ENCODE measurements around the gene PLA2G2C. TPM values are rescaled to one million over a fixed set of nuclear protein-coding genes. Genes with fewer than 3 reads are reported as not detected.

PLA2G2C gene
- total RNA-seq, 1 donor from 2014 or later: not detected

GRCh38 chr1:20148571-20149500 is 37.5 kb downstream of the PLA2G2C start:
- Mint-ChIP-seq H3K27me3 (ENCODE audit: low read depth, unreplicated experiment) (peaks cover 22% of the 10 kb centered on the region), H3K4me3 (ENCODE audit: unreplicated experiment) (no peak overlapping the region), H3K27ac (ENCODE audit: unreplicated experiment) (no peak overlapping the region), H3K4me1 (ENCODE audit: low read depth, unreplicated experiment) (no peaks in the 10 kb centered on the region), H3K36me3 (ENCODE audit: low read depth, unreplicated experiment) (no peaks in the 10 kb centered on the region), H3K9me3 (ENCODE audit: unreplicated experiment) (no peaks in the 10 kb centered on the region)
- DNase-seq (ENCODE audit: low read depth) (no peak), FAIRE-seq (no peak)
- Histone ChIP-seq H4K20me1 (ENCODE audit: insufficient read depth, low read length) (no peaks in the 10 kb centered on the region), H3K27ac (ENCODE audit: low read depth, low read length) (no peak overlapping the region), H3K4me2 (ENCODE audit: low read length) (no peak overlapping the region), H3K36me3 (ENCODE audit: insufficient read depth, low read length) (no peaks in the 10 kb centered on the region), H3K79me2 (ENCODE audit: insufficient read depth, low read length) (no peaks in the 10 kb centered on the region), H3K9ac (ENCODE audit: low read length) (no peak overlapping the region), H3K9me3 (ENCODE audit: insufficient read depth, low read depth, low read length) (no peaks in the 10 kb centered on the region), H3K4me3 (ENCODE audit: insufficient read depth, low read depth, low read length) (no peak overlapping the region), H3K4me1 (ENCODE audit: insufficient read depth, low read length) (no peaks in the 10 kb centered on the region), H3K27me3 (ENCODE audit: insufficient read depth, low read length) (peaks cover 2% of the 10 kb centered on the region), H2AFZ (ENCODE audit: low read depth, low read length) (no peak overlapping the region)
- no peak for TF ChIP-seq CTCF (IDR thresholded peaks at IDR 0.05; ENCODE audit: insufficient read depth, low read depth, low read length)

- Histone ChIP-seq H3K4me1 (ENCODE audit: insufficient read depth, low read length) (no peaks in the 10 kb centered on the region), H3K79me2 (ENCODE audit: insufficient read depth, low read length) (no peaks in the 10 kb centered on the region), H3K36me3 (ENCODE audit: insufficient read depth, low read length) (no peaks in the 10 kb centered on the region), H3K27ac (ENCODE audit: low read depth, low read length) (no peak overlapping the region), H3K9me3 (ENCODE audit: insufficient read depth, low read depth, low read length) (no peaks in the 10 kb centered on the region), H4K20me1 (ENCODE audit: insufficient read depth, low read length) (no peaks in the 10 kb centered on the region), H3K4me2 (ENCODE audit: low read length) (no peak overlapping the region), H2AFZ (ENCODE audit: low read depth, low read length) (no peak overlapping the region), H3K4me3 (ENCODE audit: insufficient read depth, low read depth, low read length) (no peak overlapping the region), H3K9ac (ENCODE audit: low read length) (no peak overlapping the region), H3K27me3 (ENCODE audit: insufficient read depth, low read length) (peaks cover 2% of the 10 kb centered on the region)
- DNase-seq (ENCODE audit: low read depth) (no peak), FAIRE-seq (no peak)
- no peak overlapping the region for H3K27ac Mint-ChIP-seq (ENCODE audit: unreplicated experiment)
- no peaks in the 10 kb centered on the region for H3K36me3 Mint-ChIP-seq (ENCODE audit: low read depth, unreplicated experiment)
- TF ChIP-seq EZH2 (IDR thresholded peaks at IDR 0.05; ENCODE audit: insufficient read depth, low read length) (no peak), CTCF (IDR thresholded peaks at IDR 0.05; ENCODE audit: insufficient read depth, low read depth, low read length) (no peak)
- H3K9me3 Mint-ChIP-seq (ENCODE audit: unreplicated experiment): no peaks in the 10 kb centered on the region
- no peak overlapping the region for H3K4me3 Mint-ChIP-seq (ENCODE audit: unreplicated experiment)
- H3K27me3 Mint-ChIP-seq (ENCODE audit: low read depth, unreplicated experiment): peaks cover 27% of the 10 kb centered on the region
- H3K4me1 Mint-ChIP-seq (ENCODE audit: low read depth, unreplicated experiment): no peaks in the 10 kb centered on the region
These were observed 38.3 kb downstream of the PLA2G2C start for GRCh38 chr1:20147846-20148570.
